Neuron (in vitro differentiated cells): ENCODE measurements around the gene OAF.
"Not testable (repeated sequence)": the region's sequence is repeated elsewhere in the genome, so short reads cannot be mapped to it uniquely, and the experiment has no call there.

Experiments used
- H2AFZ ChIP-seq: one replicate; pipeline ENCODE4 v1.6.1; 2013; ENCODE audit warnings: low read depth, mild to moderate bottlenecking, inconsistent platforms, low read length, moderate library complexity
- H3K27me3 ChIP-seq: one replicate; pipeline ENCODE4 v1.6.1; 2013; ENCODE audit warnings: low read length; ENCODE audit not compliant: insufficient read depth
- H3K36me3 ChIP-seq: one replicate; pipeline ENCODE4 v1.6.1; 2013; ENCODE audit warnings: low read length; ENCODE audit not compliant: insufficient read depth
- H3K4me1 ChIP-seq: one replicate; pipeline ENCODE4 v1.6.1; 2013; ENCODE audit warnings: low read length; ENCODE audit not compliant: insufficient read depth
- H3K4me3 ChIP-seq: 2 replicates; pipeline ENCODE4 v1.5.1; 2013; ENCODE audit warnings: mild to moderate bottlenecking, low read length, moderate library complexity
- H3K9me3 ChIP-seq: one replicate; pipeline ENCODE4 v1.6.1; 2013; ENCODE audit warnings: low read length

OAF gene

GRCh38 chr11:120272303-120272702 lies 61.5 kb downstream of the OAF start:
- H2AFZ ChIP-seq, result no peak overlapping the region
- H3K27me3 ChIP-seq, result peaks cover 2% of the 10 kb centered on the region
- no peaks in the 10 kb centered on the region for H3K9me3 ChIP-seq
- H3K4me3 ChIP-seq, result no peak overlapping the region
- H3K36me3 ChIP-seq, result no peaks in the 10 kb centered on the region
- peaks cover 2% of the 10 kb centered on the region for H3K4me1 ChIP-seq

- H3K4me3 ChIP-seq, result no peak overlapping the region
- H3K9me3 ChIP-seq, result no peaks in the 10 kb centered on the region
- no peaks in the 10 kb centered on the region for H3K36me3 ChIP-seq
- no peak overlapping the region for H2AFZ ChIP-seq
- peaks cover 2% of the 10 kb centered on the region for H3K27me3 ChIP-seq
- peaks cover 2% of the 10 kb centered on the region for H3K4me1 ChIP-seq
These were observed 62.6 kb downstream of the OAF start for GRCh38 chr11:120273432-120273831.

- not testable (repeated sequence) for H3K27me3 ChIP-seq, H3K4me3 ChIP-seq, H2AFZ ChIP-seq, H3K4me1 ChIP-seq, H3K36me3 ChIP-seq, H3K9me3 ChIP-seq
These were observed 63.1 kb downstream of the OAF start for GRCh38 chr11:120273956-120274355.

- Histone ChIP-seq H3K27me3 (peaks cover 11% of the 10 kb centered on the region), H3K36me3 (no peaks in the 10 kb centered on the region), H2AFZ (no peak overlapping the region), H3K9me3 (no peaks in the 10 kb centered on the region), H3K4me1 (no peaks in the 10 kb centered on the region), H3K4me3 (no peak overlapping the region)
These were observed 68.7 kb downstream of the OAF start for GRCh38 chr11:120279502-120279901.
